IPS-18c (cell line): ENCODE data around the gene HOXB3.

Experiments used
- H3K4me3 ChIP-seq: 2 replicates; pipeline ENCODE4 v1.7.0; 2013; ENCODE audit warnings: low read depth, mild to moderate bottlenecking, low read length, moderate library complexity; ENCODE audit not compliant: insufficient read depth
- H3K9me3 ChIP-seq: one replicate; pipeline ENCODE4 v1.6.1; 2013; ENCODE audit warnings: mild to moderate bottlenecking, low read length, moderate library complexity; ENCODE audit not compliant: control insufficient read depth, insufficient read depth

The HOXB3 gene

GRCh38 chr17:48589831-48590606, at the start of gene HOXB3:
HOXB3 (minus strand) TSS chr17:48590241; CDS start chr17:48552474, 37,767 bp downstream.
- Histone ChIP-seq H3K4me3 (no peak within 1 kb of the TSS), H3K9me3 (peaks cover 2% of the 10 kb centered on the region)

- H3K9me3 ChIP-seq = peaks cover 4% of the 10 kb centered on the region
- no peak overlapping the region for H3K4me3 ChIP-seq
These were observed 49.1 kb upstream of the HOXB3 start for GRCh38 chr17:48639136-48639535.

- H3K4me3 ChIP-seq = no peak overlapping the region
These were observed 47.6 kb upstream of the HOXB3 start for GRCh38 chr17:48637323-48638260.

GRCh38 chr17:48636177-48637018, 46.4 kb upstream of the HOXB3 start:
- no peak overlapping the region for H3K4me3 ChIP-seq
- H3K9me3 ChIP-seq = no peaks in the 10 kb centered on the region

More at GRCh38 chr17:48637323-48638260, 47.6 kb upstream of the HOXB3 start:
- peaks cover 3% of the 10 kb centered on the region for H3K9me3 ChIP-seq

DNA sequence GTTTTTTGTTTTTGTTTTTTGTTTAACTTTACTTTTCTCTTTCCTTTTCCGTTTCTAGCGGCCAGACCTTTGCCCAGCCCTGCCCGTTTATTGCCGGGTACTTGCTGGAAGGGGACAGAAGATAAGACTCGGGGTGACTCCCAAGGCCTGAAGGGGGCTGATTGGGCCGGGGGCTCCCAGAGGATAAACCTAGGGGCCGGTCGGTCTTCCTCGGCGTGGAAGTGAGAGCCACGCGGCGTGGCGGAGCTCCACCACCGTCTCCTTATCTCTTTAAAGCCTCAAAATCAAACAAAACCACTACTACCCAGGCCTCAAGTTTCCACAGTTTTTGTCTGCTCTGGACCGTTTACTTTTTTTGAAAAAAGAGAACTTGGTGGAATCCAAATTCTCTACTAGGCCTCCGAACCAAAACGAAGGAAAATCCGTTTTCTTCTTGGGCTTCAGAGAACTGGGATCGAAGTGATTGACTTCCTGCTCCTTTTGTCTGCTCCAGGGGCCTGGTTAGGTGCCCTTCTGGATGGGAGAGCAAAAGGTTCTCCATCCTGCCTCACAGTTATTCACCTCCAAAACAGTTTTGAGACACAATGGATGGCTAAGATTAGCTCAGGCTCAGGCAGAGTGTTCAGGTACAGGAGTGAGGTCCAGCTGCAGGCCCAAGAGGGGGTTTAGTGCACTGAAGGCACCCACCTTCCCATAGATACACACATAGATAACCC, 44.6 kb upstream of the HOXB3 start:
- H3K9me3 ChIP-seq = no peaks in the 10 kb centered on the region
- H3K4me3 ChIP-seq = no peak overlapping the region

GRCh38 chr17:48633266-48633677, 43.2 kb upstream of the HOXB3 start:
- Histone ChIP-seq H3K4me3 (no peak overlapping the region), H3K9me3 (no peaks in the 10 kb centered on the region)

GRCh38 chr17:48632579-48633265, 42.7 kb upstream of the HOXB3 start:
- no peak overlapping the region for H3K4me3 ChIP-seq
- no peaks in the 10 kb centered on the region for H3K9me3 ChIP-seq

- no peak overlapping the region for H3K4me3 ChIP-seq
- no peaks in the 10 kb centered on the region for H3K9me3 ChIP-seq
These were observed 41.9 kb upstream of the HOXB3 start for GRCh38 chr17:48631693-48632578.

GRCh38 chr17:48630925-48631692, 41.1 kb upstream of the HOXB3 start:
- Histone ChIP-seq H3K9me3 (no peaks in the 10 kb centered on the region), H3K4me3 (no peak overlapping the region)

GRCh38 chr17:48630009-48630924, 40.2 kb upstream of the HOXB3 start:
- Histone ChIP-seq H3K9me3 (peaks cover 2% of the 10 kb centered on the region), H3K4me3 (no peak overlapping the region)

DNA sequence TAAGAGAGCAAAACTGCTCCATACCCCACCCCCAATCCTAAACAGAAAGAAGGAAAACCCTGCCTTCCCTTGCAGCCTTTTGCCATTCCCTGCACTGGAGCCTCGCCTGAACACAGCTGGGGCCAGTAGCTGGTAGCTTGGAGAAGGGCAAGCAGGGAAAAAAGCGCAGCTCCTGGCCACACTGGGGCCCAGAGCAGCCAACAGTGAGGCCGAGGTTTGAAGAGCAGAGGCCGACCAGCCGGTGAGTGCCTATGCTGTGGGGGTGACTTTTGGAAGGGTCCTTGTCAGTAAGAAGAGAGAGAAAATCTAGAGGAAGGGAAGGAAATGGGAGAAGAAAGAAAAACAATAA, 39.3 kb upstream of the HOXB3 start:
- Histone ChIP-seq H3K9me3 (peaks cover 2% of the 10 kb centered on the region), H3K4me3 (no peak overlapping the region)

DNA sequence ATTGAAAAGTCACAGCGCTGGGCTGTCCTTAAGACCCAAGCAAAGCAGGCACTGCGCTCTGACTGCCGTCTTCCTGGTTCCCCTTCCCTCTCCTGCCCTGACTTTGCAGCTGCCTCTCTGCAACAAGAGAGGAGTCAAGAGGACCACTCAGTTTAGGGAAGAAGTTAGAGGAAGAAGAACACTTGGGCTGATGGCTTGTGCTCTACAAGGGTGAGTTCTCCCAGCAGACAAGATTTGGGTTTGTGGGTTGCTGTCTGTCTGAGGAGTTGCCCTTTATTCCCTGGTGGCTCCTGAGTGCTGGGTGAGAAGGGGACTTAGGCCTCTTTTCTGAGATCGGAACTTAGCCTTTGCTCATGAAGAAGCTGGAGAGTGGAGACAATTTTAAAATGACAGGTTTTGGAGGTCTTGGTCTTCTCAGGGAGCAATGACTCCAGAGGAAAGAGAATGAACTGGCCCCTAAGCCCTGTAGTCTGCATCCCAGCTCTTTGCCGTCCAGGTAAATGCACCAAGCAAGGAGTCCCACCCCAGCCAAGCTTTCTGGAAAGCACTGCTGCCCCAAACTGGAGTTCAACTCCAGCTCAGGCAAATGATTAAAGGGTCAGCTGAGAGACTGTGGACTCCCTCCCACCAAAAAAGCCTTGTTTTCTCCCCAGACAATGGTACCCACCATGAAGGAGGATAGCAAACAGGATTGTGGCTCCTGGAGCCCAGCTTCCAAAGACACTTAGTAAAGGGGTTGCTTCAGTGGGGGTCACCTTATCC, 38.8 kb upstream of the HOXB3 start:
- H3K9me3 ChIP-seq = peaks cover 2% of the 10 kb centered on the region
- H3K4me3 ChIP-seq = no peak overlapping the region
